ENCODE data around the gene TRIM72.

Gene TRIM72

GRCh38 chr16:31273187-31273586, 59.3 kb downstream of the TRIM72 start:
- Histone ChIP-seq H2AFZ (ENCODE audit: low read length) (no peak overlapping the region), H3F3A (ENCODE audit: low read depth) (no peaks in the 10 kb centered on the region), H3K27me3 (ENCODE audit: insufficient read depth, low read length, poor library complexity, severe bottlenecking) (no peaks in the 10 kb centered on the region)

GRCh38 chr16:31273676-31274075, 59.8 kb downstream of the TRIM72 start:
- Histone ChIP-seq H3K4me2 (ENCODE audit: low read depth, low read length, poor library complexity, severe bottlenecking) (no peak overlapping the region), H3F3A (ENCODE audit: low read depth) (no peaks in the 10 kb centered on the region), H3K9ac (ENCODE audit: low read depth, low read length, poor library complexity, severe bottlenecking) (no peak overlapping the region), H3K9me3 (ENCODE audit: insufficient read depth, low read depth, low read length) (no peaks in the 10 kb centered on the region), H3K27me3 (ENCODE audit: insufficient read depth, low read length, poor library complexity, severe bottlenecking) (no peaks in the 10 kb centered on the region), H3K79me2 (ENCODE audit: insufficient read depth, low read length) (no peaks in the 10 kb centered on the region), H3K4me3 (ENCODE audit: low read length, poor library complexity, severe bottlenecking) (no peak overlapping the region), H3K9me2 (replicated peaks; ENCODE audit: low read depth, low read length) (no peaks in the 10 kb centered on the region), H2AFZ (ENCODE audit: low read length) (no peak overlapping the region), H4K20me1 (ENCODE audit: insufficient read depth, low read length, poor library complexity, severe bottlenecking) (no peaks in the 10 kb centered on the region), H3K4me1 (ENCODE audit: insufficient read depth, low read length, poor library complexity, severe bottlenecking) (no peaks in the 10 kb centered on the region), H3K36me3 (ENCODE audit: insufficient read depth, low read length) (no peaks in the 10 kb centered on the region)
- TF ChIP-seq CTCF (conservative IDR thresholded peaks at IDR 0.05; ENCODE audit: low read length) (no peak), EZH2phosphoT487 (IDR thresholded peaks at IDR 0.05; ENCODE audit: borderline replicate concordance) (no peak)

More at GRCh38 chr16:31273187-31273586, 59.3 kb downstream of the TRIM72 start:
- H3K9ac ChIP-seq (ENCODE audit: low read depth, low read length, poor library complexity, severe bottlenecking), result no peak overlapping the region
- H3K79me2 ChIP-seq (ENCODE audit: insufficient read depth, low read length), result no peaks in the 10 kb centered on the region
- no peak overlapping the region for H3K4me2 ChIP-seq (ENCODE audit: low read depth, low read length, poor library complexity, severe bottlenecking)
- no peak overlapping the region for H3K4me3 ChIP-seq (ENCODE audit: low read length, poor library complexity, severe bottlenecking)
- H3K4me1 ChIP-seq (ENCODE audit: insufficient read depth, low read length, poor library complexity, severe bottlenecking), result no peaks in the 10 kb centered on the region
- no peaks in the 10 kb centered on the region for H3K9me2 ChIP-seq (replicated peaks; ENCODE audit: low read depth, low read length)
- no peaks in the 10 kb centered on the region for H4K20me1 ChIP-seq (ENCODE audit: insufficient read depth, low read length, poor library complexity, severe bottlenecking)
- H3K36me3 ChIP-seq (ENCODE audit: insufficient read depth, low read length), result no peaks in the 10 kb centered on the region
- H3K9me3 ChIP-seq (ENCODE audit: insufficient read depth, low read depth, low read length), result no peaks in the 10 kb centered on the region
- TF ChIP-seq EZH2phosphoT487 (IDR thresholded peaks at IDR 0.05; ENCODE audit: borderline replicate concordance), result no peak
- no peak for TF ChIP-seq CTCF (conservative IDR thresholded peaks at IDR 0.05; ENCODE audit: low read length)

- Histone ChIP-seq H2AFZ (ENCODE audit: low read length) (no peak overlapping the region), H3K9ac (ENCODE audit: low read depth, low read length, poor library complexity, severe bottlenecking) (no peak overlapping the region), H3K9me2 (replicated peaks; ENCODE audit: low read depth, low read length) (no peaks in the 10 kb centered on the region), H3K79me2 (ENCODE audit: insufficient read depth, low read length) (no peaks in the 10 kb centered on the region), H3K9me3 (ENCODE audit: insufficient read depth, low read depth, low read length) (no peaks in the 10 kb centered on the region), H3K27me3 (ENCODE audit: insufficient read depth, low read length, poor library complexity, severe bottlenecking) (no peaks in the 10 kb centered on the region), H3K4me2 (ENCODE audit: low read depth, low read length, poor library complexity, severe bottlenecking) (no peak overlapping the region), H3K36me3 (ENCODE audit: insufficient read depth, low read length) (no peaks in the 10 kb centered on the region), H3K4me3 (ENCODE audit: low read length, poor library complexity, severe bottlenecking) (no peak overlapping the region), H3K4me1 (ENCODE audit: insufficient read depth, low read length, poor library complexity, severe bottlenecking) (no peaks in the 10 kb centered on the region), H4K20me1 (ENCODE audit: insufficient read depth, low read length, poor library complexity, severe bottlenecking) (no peaks in the 10 kb centered on the region), H3F3A (ENCODE audit: low read depth) (no peaks in the 10 kb centered on the region)
- TF ChIP-seq CTCF (conservative IDR thresholded peaks at IDR 0.05; ENCODE audit: low read length) (no peak), EZH2phosphoT487 (IDR thresholded peaks at IDR 0.05; ENCODE audit: borderline replicate concordance) (no peak)
Observed at GRCh38 chr16:31274831-31275816, 61.2 kb downstream of the TRIM72 start.
